Retinal pigment epithelial cell (primary cell): ENCODE measurements around the gene RNU2-1.
"Not testable (repeated sequence)": the region's sequence is repeated elsewhere in the genome, so short reads cannot be mapped to it uniquely, and the experiment has no call there.

Experiments used
- DNase-seq: peaks from one replicate; pipeline ENCODE4 v3.0.0-alpha.2; 2010; ENCODE audit warnings: low read depth
- H3K4me3 ChIP-seq: 2 replicates; pipeline ENCODE4 v1.5.1; 2011; ENCODE audit warnings: mild to moderate bottlenecking, low read length, control low read depth, moderate library complexity
- TF ChIP-seq, protein P1 (sequence below): conservative IDR thresholded peaks from 2 replicates; pipeline ENCODE4 v1.5.1; 2011; ENCODE audit warnings: low read depth, low read length, control low read depth, inconsistent platforms

RNU2-1 gene

GRCh38 chr17:43210576-43210975 lies 23.2 kb downstream of the RNU2-1 start:
- no peak overlapping the region for H3K4me3 ChIP-seq
- TF ChIP-seq, protein P1, sequence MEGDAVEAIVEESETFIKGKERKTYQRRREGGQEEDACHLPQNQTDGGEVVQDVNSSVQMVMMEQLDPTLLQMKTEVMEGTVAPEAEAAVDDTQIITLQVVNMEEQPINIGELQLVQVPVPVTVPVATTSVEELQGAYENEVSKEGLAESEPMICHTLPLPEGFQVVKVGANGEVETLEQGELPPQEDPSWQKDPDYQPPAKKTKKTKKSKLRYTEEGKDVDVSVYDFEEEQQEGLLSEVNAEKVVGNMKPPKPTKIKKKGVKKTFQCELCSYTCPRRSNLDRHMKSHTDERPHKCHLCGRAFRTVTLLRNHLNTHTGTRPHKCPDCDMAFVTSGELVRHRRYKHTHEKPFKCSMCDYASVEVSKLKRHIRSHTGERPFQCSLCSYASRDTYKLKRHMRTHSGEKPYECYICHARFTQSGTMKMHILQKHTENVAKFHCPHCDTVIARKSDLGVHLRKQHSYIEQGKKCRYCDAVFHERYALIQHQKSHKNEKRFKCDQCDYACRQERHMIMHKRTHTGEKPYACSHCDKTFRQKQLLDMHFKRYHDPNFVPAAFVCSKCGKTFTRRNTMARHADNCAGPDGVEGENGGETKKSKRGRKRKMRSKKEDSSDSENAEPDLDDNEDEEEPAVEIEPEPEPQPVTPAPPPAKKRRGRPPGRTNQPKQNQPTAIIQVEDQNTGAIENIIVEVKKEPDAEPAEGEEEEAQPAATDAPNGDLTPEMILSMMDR: no peak
- DNase-seq: no peak

DNA sequence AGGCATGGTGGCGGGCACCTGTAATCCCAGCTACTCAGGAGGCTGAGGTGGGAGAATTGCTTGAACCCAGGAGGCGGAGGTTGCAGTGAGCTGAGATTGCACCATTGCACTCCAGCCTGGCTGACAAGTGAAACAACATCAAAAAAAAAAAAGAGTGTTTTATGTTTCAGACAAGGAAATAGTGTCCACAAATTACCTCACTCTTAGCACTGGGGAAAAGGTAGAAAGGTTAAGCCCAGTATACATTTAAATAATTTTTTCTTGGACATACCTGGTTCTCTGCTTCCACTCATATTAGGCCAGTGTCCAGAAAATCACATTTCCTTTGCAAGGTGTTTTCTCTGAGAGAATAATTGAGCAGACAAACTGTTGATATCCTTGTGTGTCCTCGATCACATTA lies 30.8 kb downstream of the RNU2-1 start:
- not testable (repeated sequence) for H3K4me3 ChIP-seq, DNase-seq

- TF ChIP-seq, protein P1: no peak
- no peak overlapping the region for H3K4me3 ChIP-seq
- DNase-seq: no peak
Measured at GRCh38 chr17:43200127-43200526, 33.6 kb downstream of the RNU2-1 start.

DNA sequence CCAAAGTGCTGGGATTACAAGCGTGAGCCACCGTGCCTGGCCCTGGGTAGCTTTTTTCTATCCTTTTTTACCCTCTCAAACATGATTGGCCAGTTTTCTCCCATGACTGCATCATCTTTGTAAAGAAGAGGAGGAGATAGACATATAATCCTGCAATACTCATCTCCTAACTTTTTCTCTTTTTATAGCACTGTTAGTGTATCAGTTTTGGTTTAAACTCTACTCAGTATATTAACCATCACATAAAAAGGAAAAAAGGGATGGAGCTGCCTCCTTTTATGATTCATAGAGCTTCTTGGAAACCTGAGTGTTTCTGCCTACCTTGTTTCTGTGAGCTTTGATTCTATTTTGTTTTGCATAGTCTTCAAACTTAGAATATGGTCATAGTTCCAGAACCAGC lies 34.1 kb downstream of the RNU2-1 start:
- H3K4me3 ChIP-seq: no peak overlapping the region
- DNase-seq: no peak
- TF ChIP-seq, protein P1: no peak

GRCh38 chr17:43193251-43193650 lies 40.5 kb downstream of the RNU2-1 start:
- no peak overlapping the region for H3K4me3 ChIP-seq
- DNase-seq: no peak
- TF ChIP-seq, protein P1: no peak

GRCh38 chr17:43186656-43187055 lies 47.1 kb downstream of the RNU2-1 start:
- not testable (repeated sequence) for H3K4me3 ChIP-seq, DNase-seq

GRCh38 chr17:43183921-43184320 lies 49.9 kb downstream of the RNU2-1 start:
- H3K4me3 ChIP-seq: no peak overlapping the region
- TF ChIP-seq, protein P1: no peak
- no peak for DNase-seq
